HG03442 (cell line): ENCODE results near the gene TUBB4B.

Experiments
- ATAC-seq: cut with Tn5 transposase; IDR thresholded peaks from one replicate; pipeline ENCODE4 v1.9.1; 2021; ENCODE audit warnings: mild to moderate bottlenecking, moderate library complexity; ENCODE audit not compliant: unreplicated experiment

Gene TUBB4B

GRCh38 chr9:137270929-137271695 is 30.0 kb downstream of the TUBB4B start:
- no peak for ATAC-seq

- ATAC-seq: no peak
Measured at GRCh38 chr9:137271696-137272076, 30.6 kb downstream of the TUBB4B start.

- ATAC-seq: no peak
Measured at GRCh38 chr9:137272241-137273094, 31.4 kb downstream of the TUBB4B start.

GRCh38 chr9:137273095-137273490 is 32.0 kb downstream of the TUBB4B start:
- ATAC-seq: no peak

GRCh38 chr9:137273611-137274320 is 32.7 kb downstream of the TUBB4B start:
- no peak for ATAC-seq

GRCh38 chr9:137275203-137275587 is 34.1 kb downstream of the TUBB4B start:
- ATAC-seq: no peak

GRCh38 chr9:137275588-137276472 is 34.7 kb downstream of the TUBB4B start:
- ATAC-seq: no peak

GRCh38 chr9:137276473-137277328 is 35.6 kb downstream of the TUBB4B start:
- no peak for ATAC-seq

- peak; percentile 74 for ATAC-seq
Measured at GRCh38 chr9:137277329-137278041, 36.4 kb downstream of the TUBB4B start, which contains the start of gene TOR4A. TOR4A (plus strand) TSS chr9:137277726; CDS start chr9:137278690, 964 bp downstream.

- ATAC-seq: no peak
Measured at GRCh38 chr9:137278061-137278701, 37.1 kb downstream of the TUBB4B start.

GRCh38 chr9:137278721-137279711 is 37.9 kb downstream of the TUBB4B start:
- no peak for ATAC-seq

GRCh38 chr9:137279741-137280473 is 38.8 kb downstream of the TUBB4B start:
- no peak for ATAC-seq

- ATAC-seq: no peak
Measured at GRCh38 chr9:137280474-137281344, 39.6 kb downstream of the TUBB4B start.

GRCh38 chr9:137281345-137282116 is 40.4 kb downstream of the TUBB4B start:
- ATAC-seq: no peak

GRCh38 chr9:137286975-137287383 is 45.9 kb downstream of the TUBB4B start:
- ATAC-seq: no peak
